G401.6 (cell line): Measurements from ENCODE around the gene CHRNA4.

Experiments
- FAIRE-seq: peaks from 2 replicates; lab custom pipeline; 2012; peaks lifted over from hg19 to GRCh38; lab: Jason Lieb, UNC

The CHRNA4 gene

GRCh38 chr20:63363013-63363957 lies 2.1 kb upstream of the CHRNA4 start:
- no peak for FAIRE-seq

GRCh38 chr20:63362436-63363009 lies 1.4 kb upstream of the CHRNA4 start:
- FAIRE-seq = no peak

GRCh38 chr20:63361519-63362435 lies 628 bp upstream of the CHRNA4 start:
- FAIRE-seq = no peak

DNA sequence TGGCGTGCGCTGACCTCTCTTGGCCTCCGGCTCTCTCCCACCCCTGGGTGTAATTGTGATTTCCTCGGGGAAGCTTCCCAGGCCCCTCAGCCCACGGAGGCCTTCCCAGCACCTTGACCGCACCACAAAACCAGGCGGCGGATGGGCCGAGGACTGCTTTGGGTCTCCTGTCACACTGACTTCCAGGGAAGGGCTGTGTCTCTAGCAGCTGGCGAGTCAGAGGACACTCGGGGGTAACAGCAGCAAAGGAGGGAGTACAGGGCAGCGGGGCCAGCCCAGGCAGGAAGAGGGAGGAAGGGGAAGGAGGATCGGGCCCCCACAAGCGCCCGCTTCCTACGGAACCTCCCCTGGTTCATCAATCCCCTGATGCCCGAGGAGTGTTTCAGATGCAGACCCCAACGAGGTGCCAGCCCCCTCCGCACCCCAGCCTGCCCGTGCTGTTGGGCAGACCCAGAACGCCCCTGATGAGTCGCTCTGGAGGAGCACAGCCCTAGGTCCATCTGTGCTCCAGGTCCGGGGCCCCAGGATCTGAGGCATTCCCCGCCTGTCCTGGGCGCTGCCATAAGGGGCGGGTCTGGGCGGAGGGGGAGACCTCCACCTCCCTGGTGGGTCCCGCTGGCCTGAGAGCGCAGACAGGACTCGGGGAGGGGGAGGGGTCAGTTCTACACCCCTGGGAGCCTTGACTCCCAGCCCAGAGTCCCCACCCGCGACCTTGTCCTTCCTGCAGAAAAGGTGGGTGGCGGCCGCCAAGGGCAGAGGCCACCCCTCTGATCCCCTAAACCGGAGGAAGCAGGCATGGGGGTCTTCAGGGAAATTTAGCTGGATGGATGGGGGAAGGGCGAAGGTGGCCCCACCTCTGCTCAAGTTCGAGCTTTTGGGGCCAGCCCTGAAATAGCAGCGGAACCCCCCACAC lies 956 bp downstream of the CHRNA4 start:
- FAIRE-seq = no peak

DNA sequence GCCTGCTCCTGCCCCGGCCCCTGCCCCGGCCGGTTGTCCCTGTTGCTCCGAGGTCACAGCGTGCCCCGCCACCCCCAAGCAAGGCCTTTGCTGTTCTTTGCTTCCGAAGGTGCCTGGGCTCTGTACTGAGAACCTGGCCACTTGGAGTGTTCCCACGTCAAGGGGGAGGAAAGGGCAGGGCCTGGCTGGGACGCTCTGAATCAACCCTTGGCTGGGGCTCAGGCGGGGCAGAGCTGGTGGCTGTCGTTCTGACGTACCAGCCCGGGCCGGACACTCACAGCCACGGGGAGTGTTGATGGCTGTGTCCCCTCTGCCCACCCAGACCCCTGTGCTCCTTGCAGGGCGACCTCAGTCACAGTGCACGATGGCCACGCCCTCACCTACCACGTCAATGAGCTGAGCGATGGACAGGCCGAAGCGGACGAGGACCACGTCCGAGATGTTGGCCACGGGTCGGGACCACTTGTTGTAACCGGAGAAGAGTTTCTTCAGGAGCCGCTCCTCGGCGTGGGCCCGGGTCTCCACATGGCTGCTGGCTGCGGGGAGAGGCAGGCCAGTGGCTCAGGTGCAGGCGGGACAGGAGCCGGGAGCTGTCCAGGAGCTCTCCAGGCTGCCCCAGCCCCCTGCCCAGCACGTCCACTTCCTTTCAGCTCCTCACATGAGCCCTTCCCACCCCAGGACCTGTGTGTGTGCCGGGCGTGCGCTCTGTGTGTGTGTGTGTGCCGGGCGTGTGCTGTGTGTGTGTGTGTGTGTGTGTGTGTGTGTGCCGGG lies 1.8 kb downstream of the CHRNA4 start:
- no peak for FAIRE-seq

GRCh38 chr20:63357921-63358905 lies 2.9 kb downstream of the CHRNA4 start:
- no peak for FAIRE-seq

GRCh38 chr20:63356931-63357879 lies 3.9 kb downstream of the CHRNA4 start:
- no peak for FAIRE-seq

DNA sequence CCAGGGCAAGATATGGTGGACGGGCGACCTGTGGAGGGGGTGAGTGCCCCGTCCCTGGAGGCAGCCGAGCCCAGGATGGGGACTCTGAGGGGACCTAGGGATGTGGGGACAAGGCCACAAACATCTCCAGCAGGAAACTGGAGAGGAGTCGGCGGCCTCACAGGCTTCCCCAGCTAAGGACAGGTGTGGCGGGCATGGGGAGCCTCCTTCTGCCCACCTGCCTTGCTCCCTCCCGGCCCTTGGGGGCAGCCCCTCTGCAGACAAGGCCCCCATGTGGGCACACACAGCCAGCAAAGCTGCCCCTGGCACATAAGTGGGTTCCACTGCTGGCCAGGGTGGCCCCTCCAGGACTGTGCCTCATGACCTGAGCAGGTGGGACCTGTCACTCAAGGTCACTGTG lies 4.6 kb downstream of the CHRNA4 start:
- no peak for FAIRE-seq

DNA sequence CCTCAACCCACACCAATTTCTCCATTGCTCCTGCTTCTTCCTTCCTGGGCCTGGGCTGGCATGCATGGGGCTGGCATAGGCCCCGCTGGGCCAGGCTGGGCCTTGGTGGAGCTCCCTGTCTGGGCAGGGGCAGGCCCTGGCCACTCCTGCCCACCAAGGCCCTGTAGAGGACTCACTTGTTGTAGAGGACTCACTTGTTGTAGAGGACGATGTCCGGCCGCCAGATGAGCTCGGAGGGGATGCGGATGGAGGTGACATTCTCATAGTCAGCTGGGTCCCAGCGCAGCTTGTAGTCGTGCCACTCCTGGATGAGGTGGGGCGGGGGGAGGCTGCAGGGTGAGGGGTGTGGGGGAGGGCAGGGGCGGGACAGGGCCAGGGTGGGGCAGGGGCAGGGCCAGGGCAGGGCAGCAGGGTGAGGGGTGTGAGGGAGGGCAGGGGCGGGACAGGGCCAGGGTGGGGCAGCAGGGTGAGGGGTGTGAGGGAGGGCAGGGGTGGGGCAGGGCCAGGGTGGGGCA lies 5.3 kb downstream of the CHRNA4 start:
- no peak for FAIRE-seq

DNA sequence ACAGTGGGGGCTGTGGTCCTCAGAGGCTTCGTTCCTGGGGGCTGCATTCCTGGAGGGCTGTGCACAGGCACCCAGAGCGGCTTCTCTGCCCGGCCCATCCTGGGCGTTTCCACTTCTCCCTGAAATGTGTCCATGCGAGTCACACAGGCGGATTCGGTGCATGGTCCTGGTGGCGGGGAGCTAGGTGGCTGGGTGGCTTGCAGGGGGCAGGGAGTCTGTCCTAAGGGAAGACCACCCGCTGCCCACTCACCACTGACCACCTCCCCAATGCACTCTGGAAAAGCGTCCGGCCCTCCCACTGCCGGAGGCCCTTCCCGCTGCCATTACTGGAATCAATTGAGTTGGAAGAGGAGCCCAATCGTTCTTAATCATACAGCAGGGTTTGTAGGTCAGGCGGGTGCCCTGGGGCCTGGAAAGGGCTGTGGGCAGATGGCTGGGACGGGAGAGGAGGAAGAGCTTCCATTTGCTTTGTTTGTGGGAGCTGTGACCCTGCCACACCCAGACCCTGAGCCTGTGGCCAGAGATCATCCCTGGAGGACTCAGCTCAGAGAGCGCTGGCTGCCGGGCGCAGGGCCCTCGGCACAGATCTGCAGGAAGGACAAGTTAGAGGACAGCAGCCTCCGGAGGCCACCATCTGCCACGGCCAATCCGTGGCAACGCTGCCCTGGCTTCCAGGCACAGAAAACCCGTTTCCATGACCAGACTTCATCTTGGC lies 6.4 kb downstream of the CHRNA4 start:
- no peak for FAIRE-seq

GRCh38 chr20:63352811-63353221 lies 8.3 kb downstream of the CHRNA4 start:
- no peak for FAIRE-seq

DNA sequence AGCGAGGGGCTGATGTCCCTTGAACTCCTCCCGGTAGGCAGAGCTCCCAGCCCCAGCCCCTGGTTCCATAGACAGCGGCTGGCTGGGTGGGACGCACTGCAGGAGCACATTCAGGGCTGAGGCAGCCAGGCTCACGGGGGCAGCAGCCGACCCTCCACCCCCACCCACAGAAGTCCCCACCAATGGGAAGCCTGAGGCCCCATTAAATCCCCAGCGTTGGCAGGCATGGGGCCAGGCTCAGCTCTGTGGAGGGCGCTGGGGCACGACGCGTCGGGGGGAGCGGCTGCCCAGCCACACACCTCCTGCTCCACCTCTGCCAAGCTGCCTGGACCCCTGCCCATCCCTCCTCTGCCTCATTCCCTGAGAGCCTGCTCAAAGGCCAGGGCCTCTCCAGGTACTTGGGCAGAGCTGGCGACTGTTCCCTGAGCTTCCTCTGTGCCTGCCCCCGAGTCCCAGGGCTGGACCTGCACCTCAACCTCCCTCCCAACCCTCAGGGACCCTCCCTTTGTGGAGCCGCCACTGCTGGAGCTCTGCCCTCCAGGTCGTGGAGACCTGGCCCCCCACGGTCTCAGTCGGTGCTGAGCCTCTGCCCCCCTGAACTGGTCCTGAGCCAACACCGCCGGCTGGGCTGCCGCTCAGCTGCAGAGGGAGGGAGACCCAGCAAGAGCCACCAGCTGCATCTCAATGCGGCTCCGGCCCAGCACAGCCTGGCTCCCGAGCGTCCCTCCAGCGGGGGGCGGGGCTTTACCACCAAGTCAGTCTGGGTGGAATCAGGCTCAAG lies 9.1 kb downstream of the CHRNA4 start:
- no peak for FAIRE-seq

DNA sequence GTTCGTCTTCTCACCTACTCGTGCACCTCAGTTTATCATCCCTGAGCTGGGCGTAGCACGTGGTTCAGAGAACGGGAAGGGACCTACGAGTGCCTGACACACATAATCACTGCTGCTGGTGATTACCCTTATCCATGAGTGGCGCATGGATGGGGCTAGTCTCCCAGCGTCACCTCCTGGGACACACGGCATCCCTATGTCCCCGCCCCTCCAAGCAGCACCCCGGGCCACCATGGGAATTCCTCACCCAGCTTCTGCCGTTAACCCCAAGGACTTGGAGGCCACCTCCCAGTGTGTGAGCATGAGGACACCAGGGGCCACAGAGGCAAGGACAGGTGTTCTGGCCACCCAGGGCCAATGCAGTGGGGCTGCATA lies 9.8 kb downstream of the CHRNA4 start:
- no peak for FAIRE-seq

GRCh38 chr20:63350597-63351325 lies 10.4 kb downstream of the CHRNA4 start:
- FAIRE-seq = no peak

GRCh38 chr20:63350196-63350595 lies 11.0 kb downstream of the CHRNA4 start:
- no peak for FAIRE-seq

DNA sequence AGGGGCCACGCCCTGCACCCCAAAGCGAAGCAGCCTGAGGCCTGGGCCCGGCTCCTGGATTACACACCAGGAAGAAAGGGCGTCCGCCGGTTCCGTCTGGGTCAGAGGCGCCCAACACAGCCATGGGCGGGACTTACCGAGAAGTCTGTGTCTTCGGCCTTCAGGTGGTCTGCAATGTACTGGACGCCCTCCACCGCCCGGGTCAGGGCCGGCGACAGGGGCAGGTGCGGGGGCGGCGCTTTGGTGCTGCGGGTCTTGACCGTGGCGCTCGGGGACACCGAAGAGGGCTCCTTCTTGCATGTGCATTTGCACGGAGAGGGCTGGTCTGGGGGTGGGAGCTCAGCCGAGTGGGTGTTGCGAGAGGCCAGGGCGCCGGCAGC lies 11.6 kb downstream of the CHRNA4 start:
- no peak for FAIRE-seq
